Pons (tissue), 1 donor: ENCODE measurements around the gene SAP30L.

ENCODE experiments used
- DNase-seq: peaks from one replicate; pipeline ENCODE4 v3.0.0-alpha.2; 2016; ENCODE audit warnings: low spot score

Gene SAP30L

DNA sequence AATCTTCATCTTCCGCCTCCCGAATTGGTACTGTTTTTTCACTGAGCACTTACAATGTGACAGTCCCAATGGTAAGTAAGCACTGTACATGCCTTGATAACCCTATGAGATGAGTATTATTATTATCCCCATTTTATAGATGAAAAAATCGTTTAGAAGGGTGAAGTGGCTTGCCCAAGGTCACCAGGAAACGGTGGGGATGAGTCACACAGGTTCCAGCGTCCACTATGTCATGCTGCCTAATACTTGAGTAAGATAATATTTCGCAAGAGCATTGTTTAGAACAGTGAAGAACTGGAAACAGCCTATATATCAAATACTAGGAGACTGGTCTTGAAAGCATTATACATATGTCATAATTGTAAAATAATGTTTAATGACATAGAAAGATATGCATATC lies 19.4 kb downstream of the SAP30L start:
- DNase-seq = no peak

DNA sequence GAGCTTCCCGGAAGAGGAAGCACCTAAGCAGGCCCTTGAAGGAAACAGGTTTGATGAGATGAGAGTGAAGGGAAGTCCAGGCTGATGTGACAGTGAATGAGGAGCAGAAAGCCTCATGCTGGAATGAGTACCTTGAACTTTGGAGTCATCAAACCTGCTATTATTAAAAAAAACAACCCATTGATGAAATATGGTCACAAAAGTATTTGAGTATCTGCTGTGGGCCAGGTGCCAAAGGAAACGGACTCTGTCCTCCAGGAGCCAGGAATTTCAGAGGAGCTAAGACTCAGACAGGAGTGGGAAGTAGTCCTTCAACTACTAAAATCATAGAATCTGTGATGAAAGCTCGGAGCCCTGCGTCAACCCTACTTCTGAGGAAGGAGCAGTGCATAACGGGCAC lies 20.4 kb downstream of the SAP30L start:
- DNase-seq = no peak

DNA sequence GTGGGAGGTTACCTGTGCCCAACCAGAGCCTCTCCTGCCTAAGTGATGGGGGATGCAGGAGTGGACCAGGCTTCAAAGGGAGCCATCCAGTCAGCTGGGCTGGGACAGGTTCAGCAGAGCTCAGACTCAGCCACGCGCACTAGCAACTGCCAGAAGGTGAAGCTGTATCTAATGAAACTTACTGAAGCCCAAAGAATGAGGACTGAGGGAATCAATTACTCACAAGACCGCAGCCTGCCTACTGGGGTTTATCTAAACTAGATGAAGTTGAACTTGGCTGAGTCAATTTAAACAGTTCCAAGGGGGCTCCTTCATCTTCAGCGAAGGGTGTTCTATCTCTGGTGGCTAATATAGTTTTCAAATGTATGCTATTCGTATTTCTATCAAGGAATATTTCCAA lies 20.9 kb downstream of the SAP30L start:
- no peak for DNase-seq

DNA sequence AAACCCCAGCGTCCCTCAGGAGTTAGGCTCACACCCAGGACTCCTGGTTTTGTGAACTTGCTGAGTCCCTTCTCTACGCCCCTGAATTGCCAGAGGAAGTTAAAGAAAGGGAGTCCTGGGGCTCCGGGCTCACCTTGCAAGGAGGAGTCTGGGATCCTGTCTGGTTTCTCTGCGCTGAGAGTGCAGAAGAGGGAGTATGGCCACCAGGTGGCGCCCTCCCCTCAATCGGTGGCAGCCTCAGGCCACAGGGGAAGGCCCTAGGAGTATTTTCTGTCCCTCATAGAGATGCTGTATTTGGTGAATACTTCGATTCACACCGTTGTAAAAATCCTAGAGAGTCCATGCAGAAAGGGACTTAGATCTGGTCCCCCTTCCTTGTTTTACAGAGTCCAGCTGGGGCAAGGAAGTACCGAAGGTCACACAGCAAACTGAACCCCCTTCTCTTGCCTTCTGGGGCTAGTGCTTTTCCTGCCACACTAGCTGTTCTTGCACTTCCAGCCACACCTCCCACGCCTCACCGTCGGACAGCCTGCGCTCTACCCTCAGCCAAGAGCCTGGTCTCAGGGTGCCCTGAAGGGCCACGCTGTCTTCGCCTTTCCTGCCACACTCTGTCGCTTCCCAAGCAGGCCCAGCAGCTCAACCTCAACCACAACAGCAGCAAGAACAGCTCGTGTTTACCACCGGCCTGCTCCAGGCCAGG lies 22.0 kb downstream of the SAP30L start:
- peak; percentile 48 for DNase-seq

DNA sequence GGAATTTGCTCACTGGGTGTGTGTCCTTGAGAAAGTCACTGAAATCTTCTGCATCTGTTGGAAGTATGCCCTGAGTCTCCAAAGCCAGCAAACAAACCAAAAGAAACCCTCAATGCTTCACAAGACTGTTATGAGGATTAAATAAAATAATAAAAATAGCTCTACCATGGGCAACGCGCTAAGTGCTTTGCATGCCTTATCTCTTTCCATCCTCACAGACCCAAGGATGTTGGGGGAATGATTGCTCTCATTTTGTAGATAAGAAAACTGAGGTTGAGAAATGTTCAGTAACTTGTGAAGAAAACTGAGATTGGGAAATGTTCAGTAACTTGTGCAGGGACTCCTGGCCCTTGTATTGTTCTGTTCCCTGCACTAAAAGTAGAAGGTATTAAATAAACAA lies 24.3 kb downstream of the SAP30L start:
- no peak for DNase-seq

DNA sequence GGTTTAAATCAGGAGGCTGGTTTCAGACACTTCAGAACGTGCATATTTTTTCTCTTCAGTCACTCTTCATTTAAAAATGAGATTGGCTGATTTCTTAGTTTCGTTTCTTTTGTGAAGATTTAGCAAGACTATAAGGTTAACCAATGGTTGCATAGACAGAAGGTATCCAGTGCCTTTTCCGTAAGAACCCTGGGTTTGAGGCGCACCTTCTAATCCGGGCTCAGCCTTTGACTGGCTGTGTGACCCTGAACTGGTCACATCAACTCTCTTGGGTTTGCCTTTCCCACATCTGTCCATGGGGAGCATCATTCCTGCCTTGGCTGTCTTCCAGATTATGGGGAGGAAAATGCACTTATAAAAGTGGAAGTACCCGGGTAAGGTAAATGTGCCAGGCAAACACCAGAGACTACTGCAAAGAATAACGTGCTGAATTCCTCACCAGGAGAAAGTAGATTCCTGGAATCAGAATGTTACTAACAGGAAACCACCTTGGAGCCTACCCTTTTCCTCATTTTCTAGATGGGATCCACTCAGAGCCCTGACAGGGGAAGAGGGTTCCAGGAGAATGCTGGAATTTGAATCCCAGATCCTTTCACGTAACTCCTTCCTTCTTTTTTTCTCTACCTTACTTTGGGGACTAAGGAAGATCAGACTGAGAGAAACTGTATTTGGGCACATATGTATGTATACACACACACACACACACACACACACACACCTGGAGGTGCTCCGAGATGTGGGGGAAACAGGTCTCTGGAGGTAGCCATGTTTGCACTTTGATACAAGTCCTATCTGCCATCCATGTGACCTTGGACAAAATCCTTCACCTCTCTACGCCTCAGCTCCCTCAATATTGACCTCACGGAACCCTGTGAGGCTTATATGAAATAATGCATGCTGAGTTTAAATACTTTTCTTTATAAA lies 25.4 kb downstream of the SAP30L start:
- DNase-seq = no peak

DNA sequence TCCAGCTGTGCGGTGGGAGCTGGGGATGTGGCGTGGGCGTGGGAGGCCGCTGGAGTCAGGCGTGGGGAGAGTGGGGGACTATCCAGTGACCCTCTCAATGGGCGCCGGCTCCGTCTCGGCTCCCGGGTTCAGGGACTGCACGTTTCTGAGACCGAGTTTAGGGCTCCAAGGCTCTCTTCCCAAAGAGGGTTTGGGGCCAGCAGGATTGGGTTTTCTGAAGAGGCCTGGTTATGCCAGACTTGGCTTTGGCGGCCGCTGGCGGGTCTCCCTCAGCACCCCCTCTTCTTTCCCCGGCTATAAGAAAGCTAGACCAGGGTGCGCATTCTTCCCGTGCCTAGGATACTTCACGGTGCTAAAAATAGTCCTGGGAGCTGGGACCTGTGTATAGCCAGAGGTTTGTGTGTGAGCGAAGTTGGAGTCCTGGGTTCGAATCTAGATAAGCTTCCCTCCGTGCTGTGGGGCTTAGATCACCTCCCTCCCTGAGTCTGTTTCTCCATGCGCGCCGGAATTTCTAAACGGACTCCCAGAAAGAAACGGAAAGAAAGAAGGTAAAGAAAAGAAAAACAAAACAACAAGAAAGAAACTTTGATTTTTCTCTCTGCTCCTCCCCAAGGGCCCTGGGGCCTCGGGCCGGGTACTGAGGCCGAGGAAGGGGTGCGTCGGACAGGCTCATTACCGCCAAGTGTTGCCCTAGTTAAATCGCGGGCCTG lies 27.2 kb downstream of the SAP30L start:
- DNase-seq = no peak

DNA sequence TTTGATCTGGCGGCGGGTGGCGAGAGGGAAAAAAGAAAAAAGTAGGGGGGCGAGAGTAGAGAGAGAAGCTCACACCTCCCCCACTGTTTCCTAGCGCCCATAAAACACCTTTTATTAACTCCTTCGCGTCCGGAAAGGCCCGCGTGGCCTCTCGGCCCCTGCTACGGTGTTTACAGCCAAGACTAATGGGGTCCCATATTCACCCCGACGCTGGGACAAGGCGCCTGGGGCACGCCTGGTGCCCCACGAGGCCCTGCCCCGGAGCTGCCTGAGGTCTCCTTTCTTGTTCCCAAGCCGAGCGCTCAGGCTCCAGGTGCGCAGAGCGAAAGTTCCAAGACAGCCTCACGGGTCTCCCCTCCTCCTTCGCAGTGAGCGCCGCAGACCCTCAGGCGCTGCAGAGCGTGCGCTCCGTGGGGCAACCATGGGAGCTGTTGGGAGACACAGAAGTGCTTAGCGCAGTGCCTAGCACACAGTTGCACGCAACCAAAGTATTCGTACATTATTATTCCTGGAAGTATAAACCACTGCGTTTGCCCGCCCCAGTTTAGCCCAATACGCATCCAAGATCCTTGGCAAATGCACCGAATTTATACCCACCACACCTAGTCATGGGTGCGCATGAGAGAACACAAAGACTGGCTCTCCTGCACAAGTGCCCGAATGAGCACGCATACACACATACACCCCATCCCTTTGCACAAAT lies 27.9 kb downstream of the SAP30L start:
- no peak for DNase-seq

DNA sequence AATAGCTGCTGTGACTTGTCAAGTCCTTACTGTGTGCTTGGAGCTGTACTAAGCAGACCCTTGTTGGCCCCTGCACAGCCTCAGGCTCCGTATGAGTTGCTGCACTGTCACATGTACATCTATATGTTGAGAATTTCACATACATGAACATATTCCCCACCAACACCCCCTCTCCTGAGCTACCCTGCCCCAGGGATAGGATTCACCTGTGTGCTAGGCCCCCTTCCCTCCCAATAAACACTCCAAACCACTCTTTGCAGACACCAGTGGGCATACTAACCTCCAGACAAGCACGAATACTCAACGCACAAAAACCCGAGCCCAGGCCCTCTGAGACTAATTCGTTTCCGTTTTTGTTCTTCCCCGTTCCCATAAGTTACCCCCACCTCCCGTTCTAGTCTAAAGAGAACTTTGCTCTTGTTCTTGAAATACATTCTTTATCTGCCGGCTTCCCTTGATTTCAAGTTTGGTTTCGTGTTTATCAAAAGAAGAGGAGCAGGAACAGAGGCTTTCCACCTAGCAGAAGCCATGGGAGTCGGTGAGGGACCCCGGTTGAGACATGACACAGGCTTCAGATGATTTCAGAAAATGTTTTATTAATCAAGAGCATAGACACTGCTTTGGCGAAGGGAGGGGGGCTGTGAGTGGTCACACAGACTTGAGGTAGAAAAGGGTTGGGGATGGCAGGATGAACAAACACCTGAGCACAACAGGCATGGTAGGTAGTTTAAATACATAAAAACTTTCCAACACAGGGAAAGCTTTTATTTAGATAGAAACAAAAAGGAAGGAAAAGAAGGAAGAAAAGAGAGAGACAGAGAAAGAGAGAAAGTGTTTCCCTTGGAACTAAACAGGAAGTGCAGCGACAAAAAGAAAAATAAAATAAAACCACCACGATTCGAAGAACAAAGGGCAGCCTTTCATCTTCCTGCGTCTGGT lies 28.9 kb downstream of the SAP30L start:
- no peak for DNase-seq

DNA sequence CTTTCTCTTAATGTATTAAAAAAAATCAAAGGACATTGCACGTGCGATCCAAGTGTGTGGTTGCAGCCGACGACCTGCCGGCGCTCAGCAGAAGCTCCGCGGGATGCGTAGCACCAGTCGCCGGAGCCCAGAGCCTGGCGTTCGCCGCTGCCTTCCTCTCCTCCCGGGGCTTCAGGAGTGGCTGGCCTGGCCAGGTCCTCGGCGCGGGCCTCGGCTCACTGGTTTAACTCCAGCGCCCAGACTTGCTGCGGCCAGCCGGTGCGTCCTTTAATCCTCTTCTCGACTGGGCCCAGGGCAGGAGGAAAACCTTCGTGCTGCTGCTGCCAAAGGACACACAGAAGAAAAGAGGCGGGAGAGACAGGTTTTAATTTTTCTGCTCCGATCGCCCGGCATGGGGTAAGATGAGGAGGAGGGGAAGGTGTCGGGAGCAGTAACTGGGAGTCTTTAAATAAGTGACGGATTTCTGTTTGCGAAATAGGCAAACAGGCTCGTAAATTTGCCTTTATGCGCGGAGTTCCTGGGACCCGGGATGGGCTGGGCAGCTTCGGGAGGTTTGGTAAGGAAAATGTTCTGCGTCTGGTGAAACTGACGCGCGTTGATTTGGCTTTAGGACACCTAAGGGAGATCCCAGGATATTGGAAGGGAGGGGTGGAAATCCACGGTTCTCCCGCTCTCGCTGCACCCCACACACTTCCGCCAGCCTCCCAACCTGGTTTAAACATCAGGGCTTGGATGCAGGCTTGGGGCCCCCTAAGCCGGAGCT lies 30.0 kb downstream of the SAP30L start:
- DNase-seq = no peak

DNA sequence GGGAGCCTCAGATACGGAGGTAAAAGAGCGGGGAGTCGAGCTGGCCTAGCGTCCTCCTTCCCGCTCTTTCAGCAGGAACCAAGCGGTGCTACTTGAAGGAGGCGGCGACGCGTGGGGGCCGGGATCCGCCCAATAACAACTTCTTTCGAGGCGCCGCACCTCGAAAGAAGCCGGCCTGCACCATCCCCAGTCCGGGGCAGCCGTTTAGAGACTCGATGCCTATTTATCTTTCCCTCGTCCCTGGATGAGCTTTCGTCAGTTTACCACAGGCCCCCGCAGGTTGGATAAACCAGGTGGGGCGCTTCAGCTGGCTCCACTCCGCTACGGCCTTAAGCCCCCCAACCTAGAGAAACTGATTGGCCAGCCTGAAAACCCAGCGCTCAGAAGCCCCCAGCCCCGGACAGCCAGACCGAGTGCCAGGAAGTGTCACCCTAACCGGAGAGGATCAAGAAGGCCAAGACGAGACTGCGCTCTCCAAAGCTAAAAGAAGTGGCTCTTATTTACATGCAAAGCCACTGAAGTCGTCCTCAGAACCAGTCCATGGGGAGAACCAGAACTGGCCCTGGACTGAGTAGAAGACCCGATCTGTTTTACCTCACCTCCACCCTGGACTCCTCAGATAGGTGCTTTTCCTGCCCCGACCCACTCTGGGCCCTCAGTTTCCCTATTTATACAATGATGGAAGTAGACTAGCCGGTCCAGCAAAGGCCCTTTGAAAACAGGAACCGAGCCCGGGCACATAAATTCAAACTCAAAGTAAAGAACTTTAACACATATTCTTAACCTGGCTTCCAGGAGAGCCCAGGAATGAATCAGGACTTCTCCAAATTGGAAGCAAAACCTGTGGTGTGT lies 30.8 kb downstream of the SAP30L start:
- DNase-seq = no peak

DNA sequence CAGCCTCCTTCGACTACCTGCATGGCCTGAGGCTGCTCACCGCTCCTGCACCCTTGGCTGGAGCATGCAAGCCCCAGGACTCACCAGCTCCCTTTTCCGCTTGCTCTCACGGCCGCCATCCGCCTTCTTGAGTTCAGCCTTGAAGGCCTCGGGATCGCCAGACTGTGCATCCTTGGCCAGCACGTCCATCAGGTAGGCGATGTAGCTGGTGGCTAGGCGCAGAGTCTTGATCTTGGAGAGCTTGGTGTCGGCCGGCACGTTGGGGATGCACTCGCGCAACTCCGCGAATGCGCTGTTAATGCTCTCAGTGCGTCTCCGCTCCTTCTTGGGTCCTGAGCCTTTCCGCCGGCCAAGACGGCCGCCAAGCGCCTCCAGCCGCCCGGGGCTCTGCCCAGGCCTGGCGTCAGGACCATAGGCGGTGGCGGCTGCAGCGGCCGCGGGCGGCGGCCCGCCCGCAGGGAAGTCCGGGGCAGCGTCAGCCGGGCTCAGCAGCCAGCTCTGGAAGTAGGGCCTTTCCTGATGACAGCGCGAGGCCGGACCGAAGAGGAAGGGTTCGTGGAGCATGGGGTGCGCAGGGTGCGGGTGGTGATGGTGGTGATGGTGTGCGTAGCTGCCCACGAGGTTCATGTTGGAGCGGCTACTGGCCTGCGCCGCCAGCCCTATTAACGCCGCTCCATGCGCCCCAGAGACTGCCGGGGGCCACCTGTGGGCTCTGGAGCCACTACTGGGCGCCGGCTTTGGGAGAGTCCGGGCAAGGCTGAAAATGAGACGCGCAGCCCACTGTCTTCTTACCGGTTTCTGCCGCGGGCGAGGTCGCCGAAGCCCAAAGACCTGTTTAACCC lies 31.8 kb downstream of the SAP30L start:
- no peak for DNase-seq

DNA sequence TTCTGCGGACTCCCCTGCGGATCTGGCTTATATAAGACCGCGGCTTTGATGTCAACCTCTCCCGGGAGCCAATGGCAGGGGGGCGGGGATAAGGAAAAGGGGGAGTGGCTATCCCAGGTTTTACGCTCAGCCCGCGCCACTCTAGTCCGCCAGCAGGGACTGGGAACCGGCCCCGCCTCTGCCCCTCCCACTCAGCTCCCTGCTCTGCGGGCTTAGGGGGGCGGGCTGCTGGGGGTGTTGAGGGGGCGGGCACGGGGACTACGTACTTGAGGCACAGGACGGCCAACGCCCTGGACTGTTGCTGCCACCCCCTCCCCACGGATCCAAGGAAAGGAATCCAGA lies 32.4 kb downstream of the SAP30L start, which contains the start of gene HAND1:
Gene HAND1, minus strand, starts transcription at position 4 of the 342 bp plus-strand sequence. CDS start 219 bp downstream, outside the sequence.
- DNase-seq = no peak

DNA sequence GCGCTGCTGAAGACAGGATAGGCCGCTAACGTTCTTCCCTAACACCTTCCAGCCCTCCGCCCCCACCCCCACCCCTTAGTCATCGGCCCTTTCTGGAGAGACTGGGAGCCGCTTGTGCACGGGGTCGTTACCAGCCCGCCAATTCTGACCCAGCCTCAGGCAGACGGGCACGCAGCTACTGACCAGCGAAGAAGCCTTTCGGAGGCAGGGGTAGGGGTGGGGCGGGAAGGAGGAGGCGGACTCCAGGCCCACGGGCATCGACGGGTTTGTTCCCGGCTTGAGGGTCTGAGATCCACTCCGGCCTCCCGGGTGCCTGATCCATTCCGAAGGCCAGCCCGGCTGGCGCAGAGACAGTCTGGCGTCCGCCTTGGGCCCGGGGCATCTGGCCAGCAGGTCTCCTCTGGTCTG lies 33.0 kb downstream of the SAP30L start:
- no peak for DNase-seq

DNA sequence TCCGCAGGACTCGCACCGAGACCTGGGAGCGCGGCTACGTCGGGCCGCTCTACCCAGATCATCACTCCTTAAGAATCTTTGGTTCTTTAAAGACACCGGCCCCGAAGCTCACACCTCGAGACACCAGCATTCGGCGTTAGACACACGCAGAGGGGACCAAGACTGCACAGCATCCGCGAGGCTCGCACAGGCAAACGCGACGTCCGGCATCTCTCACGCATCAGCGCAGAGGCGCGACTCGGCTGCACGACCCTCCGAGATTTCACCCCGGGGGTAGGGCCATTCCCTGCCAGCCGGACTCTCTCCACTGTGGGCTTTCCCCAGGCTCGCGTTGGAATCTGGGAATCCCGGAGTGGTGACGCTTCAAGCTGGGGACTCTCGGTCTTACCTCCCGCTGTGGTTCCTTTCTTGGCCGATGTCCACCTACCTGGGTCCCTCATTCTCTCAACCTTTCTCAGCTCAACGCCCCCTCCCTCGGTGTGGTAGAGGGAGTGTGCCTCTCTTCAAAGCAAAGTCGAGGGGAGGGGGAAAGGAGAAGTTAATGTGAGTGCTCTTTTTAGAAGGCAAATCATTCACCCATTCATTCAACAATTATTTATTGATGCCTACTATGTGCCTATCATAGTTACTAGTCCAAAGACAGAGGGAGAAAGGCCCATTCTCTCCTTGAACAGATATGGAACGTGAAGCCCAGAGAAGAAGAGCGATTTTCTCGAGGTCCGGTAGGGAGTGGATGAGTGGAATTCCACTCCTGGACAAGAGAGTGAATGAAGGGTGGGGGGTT lies 33.6 kb downstream of the SAP30L start:
- DNase-seq = no peak

DNA sequence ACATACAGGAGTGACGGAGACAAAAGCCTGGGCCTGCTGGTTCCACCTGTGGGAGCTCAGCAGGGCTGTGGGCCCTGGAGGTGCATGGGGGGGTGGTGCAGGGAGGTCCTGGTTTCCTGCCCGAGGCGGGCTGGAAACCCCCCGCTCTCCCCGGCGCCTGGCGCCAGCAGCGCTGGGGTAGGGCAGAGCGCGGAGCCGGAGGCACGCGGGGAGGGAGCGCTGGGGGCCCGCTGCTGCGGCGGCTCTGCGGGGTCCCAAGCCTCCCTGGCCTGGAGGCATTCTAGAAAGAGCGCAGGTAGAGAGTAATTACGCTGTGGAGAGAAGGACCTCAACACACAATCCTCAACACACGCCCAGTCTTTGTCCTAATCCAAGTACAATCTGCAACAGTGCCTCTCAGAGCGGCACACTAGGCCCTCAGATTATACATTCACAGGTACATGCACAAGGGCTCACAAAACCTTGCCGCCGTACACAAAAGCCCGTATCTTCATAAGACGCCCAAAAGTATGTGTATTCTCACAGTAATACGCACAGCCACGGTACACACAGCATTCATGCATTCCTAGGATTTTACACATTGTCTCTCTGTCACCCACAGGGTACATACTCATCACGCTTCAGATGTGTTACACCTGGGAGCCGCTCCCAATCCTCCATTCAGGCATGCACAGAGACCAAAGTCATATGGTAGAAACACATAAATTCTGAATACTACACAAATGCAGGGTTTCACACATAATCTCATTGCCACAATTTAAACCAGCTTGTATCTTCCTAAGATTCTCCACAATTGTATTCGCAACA lies 34.4 kb downstream of the SAP30L start:
- no peak for DNase-seq

DNA sequence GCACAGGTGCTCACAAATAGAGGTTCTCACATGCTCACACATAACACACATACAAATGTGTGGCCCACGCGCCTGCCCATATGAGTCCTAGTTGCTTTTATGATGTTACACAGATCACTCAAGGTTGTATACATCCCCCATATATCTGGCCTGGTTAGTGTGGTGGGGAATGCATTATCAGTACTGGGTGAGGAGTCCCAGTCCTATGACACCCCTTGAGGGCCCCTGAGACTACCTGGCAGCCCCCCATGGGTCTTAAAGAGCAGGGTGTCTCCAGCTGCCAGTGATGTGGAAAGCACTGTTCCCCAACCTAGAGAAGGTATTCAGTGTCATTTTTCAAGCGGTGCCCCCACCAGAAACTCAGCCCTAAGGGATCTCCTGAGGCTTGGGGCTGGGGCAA lies 35.0 kb downstream of the SAP30L start:
- no peak for DNase-seq
